Esophagus (tissue), 2 donors: Measurements from ENCODE around the gene ADCY9. TPM values are rescaled to one million over a fixed set of nuclear protein-coding genes. Genes with fewer than 3 reads are reported as not detected.

Source experiments
- H3K27ac ChIP-seq, 2 donors: one replicate each; pipeline ENCODE4 v1.5.1; 2013; ENCODE audit warnings: low read depth in 2 of 2, mild to moderate bottlenecking in 2 of 2, inconsistent platforms in 1 of 2, low read length in 1 of 2, moderate library complexity in 1 of 2
- H3K27me3 ChIP-seq, 2 donors: one replicate each; pipeline ENCODE4 v1.6.1; 2013; ENCODE audit warnings: low read length in 2 of 2, control low read depth in 1 of 2, mild to moderate bottlenecking in 1 of 2; ENCODE audit not compliant: insufficient read depth in 2 of 2, control insufficient read depth in 1 of 2
- H3K36me3 ChIP-seq, 2 donors: one replicate each; pipeline ENCODE4 v1.6.1; 2013; ENCODE audit warnings: low read length in 1 of 2; ENCODE audit not compliant: control insufficient read depth in 2 of 2, insufficient read depth in 2 of 2
- H3K4me1 ChIP-seq, 2 donors: one replicate each; pipeline ENCODE4 v1.6.1; 2013; ENCODE audit warnings: low read length in 1 of 2; ENCODE audit not compliant: control insufficient read depth in 2 of 2, insufficient read depth in 2 of 2
- H3K4me3 ChIP-seq, 2 donors: one replicate each; pipeline ENCODE4 v1.5.1; 2013; ENCODE audit warnings: low read length in 2 of 2, mild to moderate bottlenecking in 2 of 2, low read depth in 1 of 2, moderate library complexity in 1 of 2
- H3K9me3 ChIP-seq, 2 donors: one replicate each; pipeline ENCODE4 v1.6.1; 2013; ENCODE audit warnings: mild to moderate bottlenecking in 2 of 2, low read depth in 1 of 2, low read length in 1 of 2, moderate library complexity in 1 of 2; ENCODE audit not compliant: control insufficient read depth in 2 of 2, insufficient read depth in 1 of 2
- WGBS, 2 donors: extraction: QIAGEN DNeasy Blood & Tissue Kit; methylation state at CpG; one replicate each; pipeline ENCODE4 v1.1.7; 2013; 5-methylcytosine and 5-hydroxymethylcytosine counted together
- polyA plus RNA-seq, 2 donors: library from polyadenylated mRNA; stranded (reverse); fragments of 200-250 nt; gene quantifications; one replicate each; pipeline ENCODE4 v1.2.3, GENCODE V29; 2013
- donor health status: healthy with polysubstance abuse.
- donor health status: Bipolar disorder and iron deficiency.

The ADCY9 gene
- polyA plus RNA-seq, 2 donors, result 3.8 to 4.5 TPM

DNA sequence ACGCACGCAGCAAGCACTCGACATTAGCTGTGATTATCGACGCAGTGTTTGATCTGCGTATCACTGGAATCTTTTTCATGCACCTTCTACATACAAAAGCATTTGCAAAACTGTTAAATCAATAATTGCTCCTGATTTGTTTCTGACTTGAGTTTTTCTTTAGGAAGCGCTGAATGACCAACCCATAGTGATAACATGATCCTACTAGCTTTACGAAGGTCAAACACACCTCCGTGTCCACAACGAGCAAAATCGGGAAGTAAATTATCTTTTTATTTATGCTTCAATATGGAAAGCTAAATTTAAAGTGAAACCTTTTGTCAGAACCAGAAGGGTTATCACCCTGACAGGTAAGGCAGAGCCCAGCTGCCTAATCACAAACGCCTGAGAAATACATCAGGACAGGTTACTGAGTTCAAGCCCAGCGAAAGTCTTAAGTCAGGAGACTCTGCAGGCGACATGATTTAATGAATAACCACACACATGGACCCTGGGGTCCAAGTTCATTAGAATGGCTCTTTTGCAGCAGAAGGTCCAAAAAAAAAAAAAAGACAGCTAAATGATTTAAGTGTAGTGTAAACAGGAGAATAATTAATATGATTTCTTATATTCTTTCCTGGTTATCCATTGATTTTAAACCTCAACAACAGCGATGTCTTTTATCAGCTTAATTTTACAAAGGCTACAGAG lies 104.2 kb downstream of the ADCY9 start:
- H3K9me3 ChIP-seq, result peaks cover 0 to 2% of the 10 kb centered on the region in 2 donors
- no peak overlapping the region for H3K4me3 ChIP-seq
- H3K4me1 ChIP-seq, result peaks cover 2% of the 10 kb centered on the region in 2 donors
- no peaks in the 10 kb centered on the region for H3K27me3 ChIP-seq
- no peaks in the 10 kb centered on the region for H3K36me3 ChIP-seq
- 70 to 90% methylated on average over 15 of the region's 15 CpGs for whole genome bisulfite sequencing, 2 donors
- H3K27ac ChIP-seq, result no peak overlapping the region

DNA sequence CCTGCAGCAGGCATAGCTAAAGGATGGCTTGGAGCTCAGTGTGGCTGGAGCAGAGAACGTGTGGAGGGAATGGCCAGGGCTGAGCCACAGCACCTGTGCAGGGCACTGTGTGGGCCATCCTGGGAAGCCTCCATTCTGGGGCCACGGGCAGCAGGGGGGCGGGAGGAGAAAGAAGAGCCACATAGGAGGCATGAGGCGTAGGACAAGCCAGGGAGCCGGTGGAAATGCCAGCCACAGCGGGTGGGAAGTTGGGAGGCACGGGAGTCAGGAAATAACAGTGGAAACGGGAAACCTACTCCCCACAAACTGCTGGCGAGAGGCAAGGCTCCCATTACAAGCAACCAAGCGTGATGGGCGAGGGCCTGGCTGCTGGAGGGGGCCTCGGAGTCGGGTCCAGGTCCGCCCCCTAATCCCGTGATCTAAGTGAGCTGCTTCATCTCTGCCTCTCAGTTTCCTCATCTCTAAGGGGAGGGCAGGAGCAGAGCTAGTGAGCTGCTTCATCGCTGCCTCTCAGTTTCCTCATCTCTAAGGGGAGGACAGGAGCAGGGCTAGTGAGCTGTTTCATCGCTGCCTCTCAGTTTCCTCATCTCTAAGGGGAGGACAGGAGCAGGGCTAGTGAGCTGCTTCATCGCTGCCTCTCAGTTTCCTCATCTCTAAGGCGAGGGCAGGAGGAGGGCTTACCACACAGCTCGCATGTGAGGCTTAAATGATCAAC lies 104.9 kb downstream of the ADCY9 start:
- peak overlapping the region in 1 of 2 donors; percentile 45 for H3K27ac ChIP-seq
- WGBS, 2 donors, result 77 to 84% methylated on average over 20 of the region's 20 CpGs
- H3K9me3 ChIP-seq, result peaks cover 0 to 2% of the 10 kb centered on the region in 2 donors
- no peaks in the 10 kb centered on the region for H3K36me3 ChIP-seq
- no peaks in the 10 kb centered on the region for H3K27me3 ChIP-seq
- peaks cover 2% of the 10 kb centered on the region in 2 donors for H3K4me1 ChIP-seq
- H3K4me3 ChIP-seq, result no peak overlapping the region

DNA sequence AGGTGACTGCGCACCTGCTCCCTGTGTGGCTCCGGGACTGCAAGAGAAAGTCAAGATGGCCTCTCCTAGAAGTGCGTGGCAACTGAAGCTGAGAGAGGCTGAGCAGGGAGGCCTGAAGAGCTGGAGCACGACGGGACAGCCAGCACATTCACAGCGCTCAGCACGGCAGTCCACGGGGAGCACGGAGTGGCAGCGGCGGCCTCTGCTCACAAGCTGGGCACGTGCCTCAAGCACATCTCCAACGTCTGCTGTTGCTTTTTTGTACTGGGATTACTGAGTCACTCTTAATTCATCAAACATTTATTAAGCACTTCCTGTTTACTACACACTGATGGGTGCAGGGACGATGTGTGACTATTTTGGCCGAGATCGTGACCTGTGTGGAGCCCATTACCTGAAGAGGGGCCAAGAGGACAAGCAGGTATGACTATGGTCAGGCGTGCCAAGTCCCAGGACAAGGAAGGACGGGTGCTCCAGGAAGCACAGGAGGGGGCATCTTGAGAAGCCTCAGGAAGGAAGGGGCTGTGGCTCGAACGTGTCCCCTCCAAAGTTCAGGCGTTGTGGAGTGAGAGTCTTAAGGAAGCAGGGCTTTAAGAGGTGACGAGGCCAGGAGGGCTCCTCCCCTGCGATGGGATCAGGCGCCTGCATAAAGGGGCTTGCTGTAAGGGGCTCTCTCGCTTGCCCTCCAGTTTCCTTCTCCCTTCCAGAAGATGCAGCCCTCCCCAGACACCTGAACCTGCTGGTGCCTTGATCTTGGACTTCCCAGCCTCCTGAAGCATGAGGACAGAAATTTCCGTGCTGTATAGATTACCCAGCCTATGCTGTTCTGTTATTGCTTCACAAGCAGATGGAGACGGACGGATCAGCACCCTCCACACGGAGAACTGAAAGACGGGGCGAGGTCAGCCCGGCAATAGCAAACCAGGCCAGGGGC lies 105.8 kb downstream of the ADCY9 start:
- WGBS, 2 donors, result 81 to 82% methylated on average over 32 of the region's 32 CpGs
- Histone ChIP-seq H3K36me3 (no peaks in the 10 kb centered on the region), H3K4me3 (no peak overlapping the region), H3K4me1 (peaks cover 2% of the 10 kb centered on the region in 2 donors), H3K9me3 (peaks cover 0 to 2% of the 10 kb centered on the region in 2 donors), H3K27me3 (no peaks in the 10 kb centered on the region), H3K27ac (peak overlapping the region in 1 of 2 donors; percentile 20)

- no peak overlapping the region for H3K27ac ChIP-seq
- 93 to 97% methylated on average over 6 of the region's 6 CpGs for WGBS, 2 donors
- no peaks in the 10 kb centered on the region for H3K27me3 ChIP-seq
- H3K36me3 ChIP-seq, result no peaks in the 10 kb centered on the region
- peaks cover 0 to 2% of the 10 kb centered on the region in 2 donors for H3K9me3 ChIP-seq
- peaks cover 2% of the 10 kb centered on the region in 2 donors for H3K4me1 ChIP-seq
- H3K4me3 ChIP-seq, result no peak overlapping the region
Observed at GRCh38 chr16:4009177-4009576, 107.1 kb downstream of the ADCY9 start.

DNA sequence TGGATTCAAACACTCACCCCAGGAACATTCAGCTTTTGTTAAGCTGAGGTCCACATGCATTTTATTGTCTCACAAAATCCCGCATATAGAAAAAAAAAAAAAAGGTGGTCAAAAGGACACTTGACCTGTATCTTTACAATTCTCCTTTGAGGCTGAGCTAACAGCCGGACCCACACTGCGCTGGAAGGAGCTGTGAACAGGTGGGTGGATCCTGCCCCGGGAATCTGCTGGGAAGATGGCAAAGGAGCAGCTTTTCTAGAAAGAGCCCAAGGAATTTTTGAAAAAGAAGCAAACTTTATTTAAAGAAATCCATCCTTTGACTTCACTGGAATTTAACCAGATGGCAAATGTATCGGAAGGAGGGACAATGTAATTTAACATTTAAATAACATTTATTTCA lies 108.1 kb downstream of the ADCY9 start:
- Histone ChIP-seq H3K27ac (no peak overlapping the region), H3K4me1 (peaks cover 2% of the 10 kb centered on the region in 2 donors), H3K27me3 (no peaks in the 10 kb centered on the region), H3K36me3 (no peaks in the 10 kb centered on the region), H3K9me3 (peaks cover 0 to 2% of the 10 kb centered on the region in 2 donors), H3K4me3 (no peak overlapping the region)
- WGBS, 2 donors, result 90 to 93% methylated on average over 5 of the region's 5 CpGs

- 89 to 93% methylated on average over 12 of the region's 12 CpGs for WGBS, 2 donors
- peaks cover 0 to 2% of the 10 kb centered on the region in 2 donors for H3K9me3 ChIP-seq
- no peaks in the 10 kb centered on the region for H3K27me3 ChIP-seq
- H3K27ac ChIP-seq, result no peak overlapping the region
- H3K4me1 ChIP-seq, result peaks cover 2% of the 10 kb centered on the region in 2 donors
- H3K4me3 ChIP-seq, result no peak overlapping the region
- H3K36me3 ChIP-seq, result no peaks in the 10 kb centered on the region
Observed at GRCh38 chr16:4006397-4006999, 109.7 kb downstream of the ADCY9 start.

DNA sequence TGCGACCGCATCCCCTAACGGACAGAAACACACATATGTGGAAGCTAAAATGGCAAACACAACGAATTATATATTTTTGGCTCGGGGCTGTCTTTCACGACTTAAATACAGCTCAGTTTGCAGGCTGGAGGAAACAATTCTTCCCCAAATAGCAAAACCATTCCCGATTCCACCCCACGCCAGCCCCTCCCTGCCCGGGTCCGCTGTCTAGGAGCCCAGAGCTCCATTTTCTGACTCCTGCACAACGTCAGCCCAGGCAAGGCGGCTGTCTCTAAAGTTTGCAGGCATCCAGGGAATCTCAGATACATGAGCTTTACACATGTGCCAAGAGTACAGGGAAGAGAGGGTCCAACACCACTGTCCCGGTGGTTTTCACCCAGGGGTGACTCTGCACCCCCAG lies 110.5 kb downstream of the ADCY9 start:
- no peak overlapping the region for H3K4me3 ChIP-seq
- 89 to 94% methylated on average over 13 of the region's 13 CpGs for WGBS, 2 donors
- H3K36me3 ChIP-seq, result no peaks in the 10 kb centered on the region
- no peaks in the 10 kb centered on the region for H3K27me3 ChIP-seq
- H3K9me3 ChIP-seq, result peaks cover 0 to 2% of the 10 kb centered on the region in 2 donors
- H3K27ac ChIP-seq, result no peak overlapping the region
- H3K4me1 ChIP-seq, result peaks cover 1 to 2% of the 10 kb centered on the region in 2 donors

DNA sequence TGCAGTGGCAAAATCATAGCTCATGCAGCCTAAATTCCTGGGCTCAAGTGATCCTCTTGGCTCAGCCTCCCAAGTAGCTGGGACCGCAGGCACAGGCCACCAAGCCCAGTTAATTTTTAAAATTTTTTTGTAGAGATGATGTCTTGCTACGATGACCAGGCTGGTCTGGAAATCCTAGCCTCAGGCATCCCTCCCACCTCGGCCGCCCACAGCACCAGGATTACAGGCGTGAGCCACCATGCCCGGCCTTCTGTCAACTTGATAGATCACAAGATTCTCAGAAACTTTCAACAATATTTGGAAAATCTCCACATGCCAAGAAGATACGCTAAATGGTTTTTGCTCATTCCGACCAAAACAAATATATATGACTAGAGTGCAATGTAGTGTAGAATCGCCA lies 111.0 kb downstream of the ADCY9 start:
- WGBS, 2 donors, result 89 to 98% methylated on average over 9 of the region's 9 CpGs
- H3K9me3 ChIP-seq, result peaks cover 0 to 2% of the 10 kb centered on the region in 2 donors
- no peaks in the 10 kb centered on the region for H3K36me3 ChIP-seq
- H3K4me1 ChIP-seq, result peaks cover 0 to 4% of the 10 kb centered on the region in 2 donors
- H3K4me3 ChIP-seq, result no peak overlapping the region
- H3K27me3 ChIP-seq, result no peaks in the 10 kb centered on the region
- H3K27ac ChIP-seq, result no peak overlapping the region

GRCh38 chr16:4004206-4004605 lies 112.0 kb downstream of the ADCY9 start:
- Histone ChIP-seq H3K27ac (no peak overlapping the region), H3K27me3 (no peaks in the 10 kb centered on the region), H3K4me1 (peaks cover 2 to 7% of the 10 kb centered on the region in 2 donors), H3K36me3 (no peaks in the 10 kb centered on the region), H3K4me3 (no peak overlapping the region), H3K9me3 (no peaks in the 10 kb centered on the region)
- 81 to 90% methylated on average over 7 of the region's 7 CpGs for WGBS, 2 donors
